Fibroblast of lung (primary cell): ENCODE results near the gene VIPR2. TPM values are rescaled to one million over a fixed set of nuclear protein-coding genes. Genes with fewer than 3 reads are reported as not detected.
"Not testable (repeated sequence)": the region's sequence is repeated elsewhere in the genome, so short reads cannot be mapped to it uniquely, and the experiment has no call there.

ENCODE experiments used
- DNase-seq, 2 donors: peaks; one replicate each; pipeline versions ENCODE4 v3.0.0 to v3.0.0-alpha.2; 2010; ENCODE audit warnings: low read depth in 2 of 2
- H2AFZ ChIP-seq: 2 replicates; pipeline ENCODE4 v1.5.1; 2012; ENCODE audit warnings: low read length, control low read depth, inconsistent platforms
- H3K27ac ChIP-seq: 2 replicates; pipeline ENCODE4 v1.5.1; 2011; ENCODE audit warnings: low read length, control low read depth; ENCODE audit not compliant: insufficient read depth
- H3K27me3 ChIP-seq: 2 replicates; pipeline ENCODE4 v1.5.1; 2011; ENCODE audit warnings: mild to moderate bottlenecking, low read length; ENCODE audit not compliant: control insufficient read depth, insufficient read depth
- H3K36me3 ChIP-seq: 2 replicates; pipeline ENCODE4 v1.5.1; 2011; ENCODE audit warnings: low read length; ENCODE audit not compliant: control insufficient read depth, insufficient read depth
- H3K4me1 ChIP-seq: 2 replicates; pipeline ENCODE4 v1.5.1; 2011; ENCODE audit warnings: low read length; ENCODE audit not compliant: control insufficient read depth, insufficient read depth; ENCODE audit errors: extremely low read depth
- H3K4me2 ChIP-seq: 2 replicates; pipeline ENCODE4 v1.5.1; 2011; ENCODE audit warnings: low read length, control low read depth; ENCODE audit not compliant: insufficient read depth; ENCODE audit errors: extremely low read depth
- H3K4me3 ChIP-seq, 4 experiments: fragments of 200-600 bp in 1 of 4; sonication (generic) in 1 of 4; replicated peaks in 1 of 4; 2 replicates each; pipeline ENCODE4 v1.5.1; 2011 to 2016; ENCODE audit warnings: low read length in 4 of 4, low read depth in 3 of 4, mild to moderate bottlenecking in 3 of 4, control low read depth in 2 of 4, inconsistent platforms in 1 of 4, mixed read lengths in 1 of 4; ENCODE audit not compliant: insufficient read depth in 1 of 4; ENCODE audit errors: control extremely low read depth in 1 of 4
- H3K79me2 ChIP-seq: 2 replicates; pipeline ENCODE4 v1.5.1; 2012; ENCODE audit warnings: mild to moderate bottlenecking, low read length, inconsistent platforms; ENCODE audit not compliant: control insufficient read depth, insufficient read depth
- H3K9ac ChIP-seq: 2 replicates; pipeline ENCODE4 v1.5.1; 2011; ENCODE audit warnings: mild to moderate bottlenecking, low read length, control low read depth; ENCODE audit not compliant: insufficient read depth
- H3K9me3 ChIP-seq: 2 replicates; pipeline ENCODE4 v1.5.1; 2012; ENCODE audit warnings: low read depth, low read length; ENCODE audit not compliant: control insufficient read depth, insufficient read depth
- H4K20me1 ChIP-seq: 2 replicates; pipeline ENCODE4 v1.5.1; 2011; ENCODE audit warnings: low read length; ENCODE audit not compliant: control insufficient read depth, insufficient read depth; ENCODE audit errors: extremely low read depth
- EZH2 ChIP-seq: IDR thresholded peaks from 2 replicates; pipeline ENCODE4 v1.5.1; 2012; ENCODE audit warnings: low read length, control low read depth, mild to moderate bottlenecking; ENCODE audit errors: missing control alignments
- polyA plus RNA-seq, 2 donors: library from polyadenylated mRNA; depleted of rRNA in 1 of 2; stranded (reverse) in 1 of 2; unstranded in 1 of 2; fragments of >200 nt; gene quantifications; 2 replicates each; pipeline ENCODE4 v1.2.1, GENCODE V29; 2011 to 2012; ENCODE audit warnings: missing spikeins in 1 of 2
- total RNA-seq: library from RNA; depleted of rRNA; stranded (reverse); fragments of >200 nt; gene quantifications from 2 replicates; pipeline ENCODE4 v1.2.1, GENCODE V29; 2014
- TF ChIP-seq, protein P1 (sequence below), 2 donors: IDR thresholded peaks in 1 of 2; conservative IDR thresholded peaks in 1 of 2; 1 replicate in 1 of 2; 2 replicates in 1 of 2; pipeline ENCODE4 v1.5.1; 2011 to 2012; ENCODE audit warnings: low read length in 2 of 2, control low read depth in 1 of 2, inconsistent platforms in 1 of 2, low read depth in 1 of 2, mild to moderate bottlenecking in 1 of 2

Gene VIPR2
- total and polyA plus RNA-seq, 2 donors (not counting 1 experiment from before 2014, with no cell fraction given) = not detected

DNA sequence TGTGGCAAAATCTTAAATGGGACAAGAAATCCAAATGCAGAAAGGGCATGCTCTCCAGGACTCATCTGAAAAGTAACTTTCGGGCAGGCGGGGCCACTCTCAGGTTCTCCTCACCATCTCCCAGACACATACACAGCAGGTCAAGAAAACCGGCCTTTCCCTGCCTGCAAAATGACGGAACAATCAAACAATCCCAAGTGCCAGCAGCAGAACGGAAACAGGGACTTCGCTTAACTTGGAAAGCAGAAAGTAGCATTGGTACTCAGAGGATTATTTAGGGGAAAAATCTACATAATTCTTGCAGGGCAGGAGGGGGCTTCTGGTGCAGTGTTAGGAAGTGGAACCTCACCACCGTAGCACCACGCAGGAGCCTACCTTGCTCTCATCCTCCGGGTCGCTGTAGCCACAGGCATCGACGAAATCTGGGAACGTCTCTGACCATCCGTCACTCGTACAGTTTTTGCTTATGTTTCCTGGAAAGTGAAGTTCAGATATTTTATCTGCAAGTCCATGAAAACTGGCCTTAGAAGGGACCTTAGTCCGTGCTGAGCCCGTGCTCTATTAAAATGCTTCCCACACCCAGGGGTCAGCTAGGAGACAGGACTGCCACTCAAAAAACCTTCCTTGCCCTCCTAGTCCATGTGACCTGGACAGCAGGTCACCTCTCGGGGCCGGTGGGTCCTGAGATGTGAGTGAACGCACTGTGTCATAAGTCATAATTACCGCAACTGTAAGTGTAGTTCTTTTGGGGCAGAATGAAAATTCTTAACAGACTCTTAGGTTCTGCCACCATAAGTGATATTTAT is 41.1 kb downstream of the VIPR2 start:
- no peaks in the 10 kb centered on the region for H4K20me1 ChIP-seq
- no peak overlapping the region for H3K9ac ChIP-seq
- H3K36me3 ChIP-seq = no peaks in the 10 kb centered on the region
- TF ChIP-seq EZH2 = no peak
- TF ChIP-seq, protein P1, sequence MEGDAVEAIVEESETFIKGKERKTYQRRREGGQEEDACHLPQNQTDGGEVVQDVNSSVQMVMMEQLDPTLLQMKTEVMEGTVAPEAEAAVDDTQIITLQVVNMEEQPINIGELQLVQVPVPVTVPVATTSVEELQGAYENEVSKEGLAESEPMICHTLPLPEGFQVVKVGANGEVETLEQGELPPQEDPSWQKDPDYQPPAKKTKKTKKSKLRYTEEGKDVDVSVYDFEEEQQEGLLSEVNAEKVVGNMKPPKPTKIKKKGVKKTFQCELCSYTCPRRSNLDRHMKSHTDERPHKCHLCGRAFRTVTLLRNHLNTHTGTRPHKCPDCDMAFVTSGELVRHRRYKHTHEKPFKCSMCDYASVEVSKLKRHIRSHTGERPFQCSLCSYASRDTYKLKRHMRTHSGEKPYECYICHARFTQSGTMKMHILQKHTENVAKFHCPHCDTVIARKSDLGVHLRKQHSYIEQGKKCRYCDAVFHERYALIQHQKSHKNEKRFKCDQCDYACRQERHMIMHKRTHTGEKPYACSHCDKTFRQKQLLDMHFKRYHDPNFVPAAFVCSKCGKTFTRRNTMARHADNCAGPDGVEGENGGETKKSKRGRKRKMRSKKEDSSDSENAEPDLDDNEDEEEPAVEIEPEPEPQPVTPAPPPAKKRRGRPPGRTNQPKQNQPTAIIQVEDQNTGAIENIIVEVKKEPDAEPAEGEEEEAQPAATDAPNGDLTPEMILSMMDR (conservative IDR thresholded peaks at IDR 0.05 in 1 of 2, IDR thresholded peaks at IDR 0.05 in 1 of 2; ENCODE audit: low read depth in 1 of 2, low read length in 2 of 2) = no peak
- no peak overlapping the region for H2AFZ ChIP-seq
- H3K4me3 ChIP-seq = no peak overlapping the region
- no peak overlapping the region for H3K4me2 ChIP-seq
- DNase-seq = no peak
- H3K9me3 ChIP-seq = no peaks in the 10 kb centered on the region
- no peaks in the 10 kb centered on the region for H3K4me1 ChIP-seq
- H3K79me2 ChIP-seq = no peaks in the 10 kb centered on the region
- H3K27me3 ChIP-seq = no peaks in the 10 kb centered on the region
- H3K27ac ChIP-seq = no peak overlapping the region

DNA sequence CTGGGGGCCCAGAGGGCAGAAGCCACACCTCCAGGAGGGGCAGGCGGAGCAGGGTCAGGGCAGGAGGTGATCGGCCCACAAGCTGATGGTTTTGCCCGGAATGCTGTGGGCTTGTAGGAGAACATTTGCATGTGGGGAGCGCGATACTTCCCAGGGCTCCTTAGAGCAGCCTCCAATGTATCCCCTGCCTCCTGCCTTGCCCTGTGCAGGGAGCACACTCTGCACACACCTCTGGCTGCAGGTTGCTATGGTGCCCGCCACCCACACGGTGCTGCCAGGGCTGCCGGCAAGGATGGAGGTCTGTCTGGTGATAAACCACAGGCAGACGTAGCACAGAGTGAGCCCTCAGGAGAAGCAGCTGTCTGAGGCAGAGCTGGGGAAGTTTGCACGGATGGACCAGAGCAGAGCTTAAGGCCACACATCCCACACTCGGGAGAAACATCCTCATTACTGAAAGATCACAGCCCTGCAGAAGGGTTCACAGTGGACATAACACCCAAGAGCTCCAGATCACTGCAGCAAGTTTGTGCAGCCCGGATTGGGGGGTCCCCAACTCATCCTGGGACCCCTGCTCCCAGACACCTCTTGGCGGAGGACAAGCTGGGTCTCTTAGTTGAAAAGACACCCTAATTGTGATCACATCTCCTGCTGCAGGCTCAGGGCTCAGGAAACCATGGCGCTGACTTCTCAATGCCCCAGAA is 41.8 kb downstream of the VIPR2 start:
- H4K20me1 ChIP-seq = no peaks in the 10 kb centered on the region
- H3K4me1 ChIP-seq = no peaks in the 10 kb centered on the region
- no peaks in the 10 kb centered on the region for H3K27me3 ChIP-seq
- no peak overlapping the region for H3K4me3 ChIP-seq
- H3K79me2 ChIP-seq = no peaks in the 10 kb centered on the region
- H3K27ac ChIP-seq = no peak overlapping the region
- H2AFZ ChIP-seq = no peak overlapping the region
- TF ChIP-seq, protein P1 (conservative IDR thresholded peaks at IDR 0.05 in 1 of 2, IDR thresholded peaks at IDR 0.05 in 1 of 2; ENCODE audit: low read depth in 1 of 2, low read length in 2 of 2) = no peak
- TF ChIP-seq EZH2 = no peak
- no peaks in the 10 kb centered on the region for H3K36me3 ChIP-seq
- DNase-seq = no peak
- no peak overlapping the region for H3K4me2 ChIP-seq
- no peak overlapping the region for H3K9ac ChIP-seq
- no peaks in the 10 kb centered on the region for H3K9me3 ChIP-seq

DNA sequence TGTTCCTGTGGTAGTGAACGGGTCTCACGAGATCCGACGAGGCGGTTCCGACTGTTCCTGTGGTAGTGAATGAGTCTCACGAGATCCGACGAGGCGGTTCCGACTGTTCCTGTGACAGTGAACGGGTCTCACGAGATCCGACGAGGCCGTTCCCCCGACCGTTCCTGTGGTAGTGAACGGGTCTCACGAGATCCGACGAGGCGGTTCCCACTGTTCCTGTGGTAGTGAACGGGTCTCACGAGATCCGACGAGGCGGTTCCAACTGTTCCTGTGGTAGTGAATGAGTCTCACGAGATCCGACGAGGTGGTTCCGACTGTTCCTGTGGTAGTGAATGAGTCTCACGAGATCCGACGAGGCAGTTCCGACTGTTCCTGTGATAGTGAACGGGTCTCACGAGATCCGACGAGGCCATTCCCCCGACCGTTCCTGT is 43.0 kb downstream of the VIPR2 start:
- H3K27ac ChIP-seq = not testable (repeated sequence)

DNA sequence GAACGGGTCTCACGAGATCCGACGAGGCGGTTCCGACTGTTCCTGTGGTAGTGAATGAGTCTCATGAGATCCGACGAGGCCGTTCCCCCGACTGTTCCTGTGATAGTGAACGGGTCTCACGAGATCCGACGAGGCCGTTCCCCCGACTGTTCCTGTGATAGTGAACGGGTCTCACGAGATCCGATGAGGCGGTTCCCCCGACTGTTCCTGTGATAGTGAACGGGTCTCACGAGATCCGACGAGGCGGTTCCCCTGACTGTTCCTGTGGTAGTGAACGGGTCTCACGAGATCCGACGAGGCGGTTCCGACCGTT is 43.6 kb downstream of the VIPR2 start:
- not testable (repeated sequence) for H2AFZ ChIP-seq, H3K9me3 ChIP-seq, H3K79me2 ChIP-seq, DNase-seq, H4K20me1 ChIP-seq, H3K27ac ChIP-seq, H3K4me3 ChIP-seq, H3K27me3 ChIP-seq, H3K4me1 ChIP-seq, H3K36me3 ChIP-seq, H3K9ac ChIP-seq, H3K4me2 ChIP-seq

More for the DNA sequence above, 43.0 kb downstream of the VIPR2 start:
- not testable (repeated sequence) for H3K27me3 ChIP-seq, H3K79me2 ChIP-seq, H3K9ac ChIP-seq, H3K4me1 ChIP-seq, H2AFZ ChIP-seq, H3K36me3 ChIP-seq, H3K4me2 ChIP-seq, H4K20me1 ChIP-seq, DNase-seq, H3K9me3 ChIP-seq, H3K4me3 ChIP-seq

GRCh38 chr7:159100281-159101082 is 44.2 kb downstream of the VIPR2 start:
- not testable (repeated sequence) for DNase-seq, H3K4me2 ChIP-seq, H3K27me3 ChIP-seq, H3K4me1 ChIP-seq, H2AFZ ChIP-seq, H3K9me3 ChIP-seq, H3K36me3 ChIP-seq, H3K4me3 ChIP-seq, H3K27ac ChIP-seq, H4K20me1 ChIP-seq, H3K9ac ChIP-seq, H3K79me2 ChIP-seq
